ENCODE measurements around the gene YES1. TPM values are rescaled to one million over a fixed set of nuclear protein-coding genes. Genes with fewer than 3 reads are reported as not detected.

The YES1 gene
- total RNA-seq, 1 donor from 2014 or later: 190 TPM

GRCh38 chr18:677145-677544 lies 134.9 kb downstream of the YES1 start:
- Mint-ChIP-seq H3K27ac (ENCODE audit: unreplicated experiment) (no peak overlapping the region), H3K27me3 (ENCODE audit: unreplicated experiment) (peaks cover 4% of the 10 kb centered on the region), H3K4me1 (ENCODE audit: unreplicated experiment) (peaks cover 5% of the 10 kb centered on the region), H3K36me3 (ENCODE audit: low read depth, unreplicated experiment) (peaks cover 31% of the 10 kb centered on the region), H3K4me3 (ENCODE audit: unreplicated experiment) (no peak overlapping the region), H3K9me3 (ENCODE audit: unreplicated experiment) (no peaks in the 10 kb centered on the region)
- TF ChIP-seq, protein P1, sequence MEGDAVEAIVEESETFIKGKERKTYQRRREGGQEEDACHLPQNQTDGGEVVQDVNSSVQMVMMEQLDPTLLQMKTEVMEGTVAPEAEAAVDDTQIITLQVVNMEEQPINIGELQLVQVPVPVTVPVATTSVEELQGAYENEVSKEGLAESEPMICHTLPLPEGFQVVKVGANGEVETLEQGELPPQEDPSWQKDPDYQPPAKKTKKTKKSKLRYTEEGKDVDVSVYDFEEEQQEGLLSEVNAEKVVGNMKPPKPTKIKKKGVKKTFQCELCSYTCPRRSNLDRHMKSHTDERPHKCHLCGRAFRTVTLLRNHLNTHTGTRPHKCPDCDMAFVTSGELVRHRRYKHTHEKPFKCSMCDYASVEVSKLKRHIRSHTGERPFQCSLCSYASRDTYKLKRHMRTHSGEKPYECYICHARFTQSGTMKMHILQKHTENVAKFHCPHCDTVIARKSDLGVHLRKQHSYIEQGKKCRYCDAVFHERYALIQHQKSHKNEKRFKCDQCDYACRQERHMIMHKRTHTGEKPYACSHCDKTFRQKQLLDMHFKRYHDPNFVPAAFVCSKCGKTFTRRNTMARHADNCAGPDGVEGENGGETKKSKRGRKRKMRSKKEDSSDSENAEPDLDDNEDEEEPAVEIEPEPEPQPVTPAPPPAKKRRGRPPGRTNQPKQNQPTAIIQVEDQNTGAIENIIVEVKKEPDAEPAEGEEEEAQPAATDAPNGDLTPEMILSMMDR (IDR thresholded peaks at IDR 0.05; ENCODE audit: unreplicated experiment): no peak
- DNase-seq (ENCODE audit: low spot score): no peak

DNA sequence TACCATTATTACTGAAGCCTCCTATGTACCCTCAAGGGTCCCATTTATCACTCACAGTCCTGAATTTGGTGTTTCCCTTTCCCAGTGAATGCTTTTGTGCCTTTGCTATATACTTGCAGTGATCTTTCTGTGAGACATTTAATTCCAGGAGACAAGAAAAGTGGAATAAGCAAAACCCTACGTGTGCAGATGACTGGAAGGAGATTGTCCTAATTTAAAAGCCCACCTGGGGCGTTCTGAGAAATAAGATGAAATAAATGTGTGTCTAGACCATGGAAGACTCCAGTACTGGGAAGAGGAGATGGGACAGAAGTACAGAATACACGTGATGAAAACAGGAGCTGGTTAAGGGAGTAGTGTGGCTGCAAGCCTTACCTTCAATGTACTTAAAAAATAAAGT lies 135.3 kb downstream of the YES1 start:
- Mint-ChIP-seq H3K4me1 (ENCODE audit: unreplicated experiment) (peaks cover 5% of the 10 kb centered on the region), H3K9me3 (ENCODE audit: unreplicated experiment) (no peaks in the 10 kb centered on the region), H3K4me3 (ENCODE audit: unreplicated experiment) (no peak overlapping the region), H3K27ac (ENCODE audit: unreplicated experiment) (no peak overlapping the region), H3K27me3 (ENCODE audit: unreplicated experiment) (peaks cover 4% of the 10 kb centered on the region), H3K36me3 (ENCODE audit: low read depth, unreplicated experiment) (peaks cover 28% of the 10 kb centered on the region)
- TF ChIP-seq, protein P1 (IDR thresholded peaks at IDR 0.05; ENCODE audit: unreplicated experiment): no peak
- DNase-seq (ENCODE audit: low spot score): no peak

GRCh38 chr18:676069-676468 lies 136.0 kb downstream of the YES1 start:
- peaks cover 2% of the 10 kb centered on the region for H3K27me3 Mint-ChIP-seq (ENCODE audit: unreplicated experiment)
- peaks cover 5% of the 10 kb centered on the region for H3K4me1 Mint-ChIP-seq (ENCODE audit: unreplicated experiment)
- no peak overlapping the region for H3K27ac Mint-ChIP-seq (ENCODE audit: unreplicated experiment)
- no peak for DNase-seq (ENCODE audit: low spot score)
- peaks cover 29% of the 10 kb centered on the region for H3K36me3 Mint-ChIP-seq (ENCODE audit: low read depth, unreplicated experiment)
- TF ChIP-seq, protein P1 (IDR thresholded peaks at IDR 0.05; ENCODE audit: unreplicated experiment): no peak
- H3K4me3 Mint-ChIP-seq (ENCODE audit: unreplicated experiment): no peak overlapping the region
- H3K9me3 Mint-ChIP-seq (ENCODE audit: unreplicated experiment): no peaks in the 10 kb centered on the region

- no peak overlapping the region for H3K27ac Mint-ChIP-seq (ENCODE audit: unreplicated experiment)
Measured at GRCh38 chr18:675307-675706, 136.7 kb downstream of the YES1 start.

GRCh38 chr18:673769-674168 lies 138.3 kb downstream of the YES1 start:
- H3K9me3 Mint-ChIP-seq (ENCODE audit: unreplicated experiment): no peaks in the 10 kb centered on the region
- H3K4me3 Mint-ChIP-seq (ENCODE audit: unreplicated experiment): no peak overlapping the region
- peaks cover 40% of the 10 kb centered on the region for H3K36me3 Mint-ChIP-seq (ENCODE audit: low read depth, unreplicated experiment)
- no peaks in the 10 kb centered on the region for H3K4me1 Mint-ChIP-seq (ENCODE audit: unreplicated experiment)
- no peak for DNase-seq (ENCODE audit: low spot score)
- H3K27ac Mint-ChIP-seq (ENCODE audit: unreplicated experiment): no peak overlapping the region
- H3K27me3 Mint-ChIP-seq (ENCODE audit: unreplicated experiment): no peaks in the 10 kb centered on the region
- TF ChIP-seq, protein P1 (IDR thresholded peaks at IDR 0.05; ENCODE audit: unreplicated experiment): no peak

More at GRCh38 chr18:675307-675706, 136.7 kb downstream of the YES1 start:
- Mint-ChIP-seq H3K27me3 (ENCODE audit: unreplicated experiment) (peaks cover 2% of the 10 kb centered on the region), H3K4me1 (ENCODE audit: unreplicated experiment) (peaks cover 3% of the 10 kb centered on the region), H3K9me3 (ENCODE audit: unreplicated experiment) (no peaks in the 10 kb centered on the region), H3K36me3 (ENCODE audit: low read depth, unreplicated experiment) (peaks cover 33% of the 10 kb centered on the region), H3K4me3 (ENCODE audit: unreplicated experiment) (no peak overlapping the region)
- TF ChIP-seq, protein P1 (IDR thresholded peaks at IDR 0.05; ENCODE audit: unreplicated experiment): no peak
- DNase-seq (ENCODE audit: low spot score): no peak

All from endothelial cell (in vitro differentiated cells).